ENCODE results near the gene LSM6.

GRCh38 chr4:146182443-146182842 is 6.9 kb downstream of the LSM6 start:
- TF ChIP-seq, protein P1, sequence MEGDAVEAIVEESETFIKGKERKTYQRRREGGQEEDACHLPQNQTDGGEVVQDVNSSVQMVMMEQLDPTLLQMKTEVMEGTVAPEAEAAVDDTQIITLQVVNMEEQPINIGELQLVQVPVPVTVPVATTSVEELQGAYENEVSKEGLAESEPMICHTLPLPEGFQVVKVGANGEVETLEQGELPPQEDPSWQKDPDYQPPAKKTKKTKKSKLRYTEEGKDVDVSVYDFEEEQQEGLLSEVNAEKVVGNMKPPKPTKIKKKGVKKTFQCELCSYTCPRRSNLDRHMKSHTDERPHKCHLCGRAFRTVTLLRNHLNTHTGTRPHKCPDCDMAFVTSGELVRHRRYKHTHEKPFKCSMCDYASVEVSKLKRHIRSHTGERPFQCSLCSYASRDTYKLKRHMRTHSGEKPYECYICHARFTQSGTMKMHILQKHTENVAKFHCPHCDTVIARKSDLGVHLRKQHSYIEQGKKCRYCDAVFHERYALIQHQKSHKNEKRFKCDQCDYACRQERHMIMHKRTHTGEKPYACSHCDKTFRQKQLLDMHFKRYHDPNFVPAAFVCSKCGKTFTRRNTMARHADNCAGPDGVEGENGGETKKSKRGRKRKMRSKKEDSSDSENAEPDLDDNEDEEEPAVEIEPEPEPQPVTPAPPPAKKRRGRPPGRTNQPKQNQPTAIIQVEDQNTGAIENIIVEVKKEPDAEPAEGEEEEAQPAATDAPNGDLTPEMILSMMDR (IDR thresholded peaks at IDR 0.05): no peak
- TF ChIP-seq POLR2A (IDR thresholded peaks at IDR 0.05): no peak
- no peak for TF ChIP-seq EP300 (IDR thresholded peaks at IDR 0.05)

All from ovary (tissue), 3 donors.